IMR-90 (cell line): ENCODE results near the gene IL22RA1. TPM values are rescaled to one million over a fixed set of nuclear protein-coding genes. Genes with fewer than 3 reads are reported as not detected.

Experiments
- ATAC-seq: fragments of 200-7000 bp; cut with Tn5 transposase; 2 replicates; pipeline ENCODE4 v1.9.1; 2020; ENCODE audit warnings: low read depth, mild to moderate bottlenecking, moderate library complexity
- BruUV-seq: library from RNA; stranded (reverse); fragments of 400-500 nt; replicated peaks from 2 replicates; lab custom pipeline; 2021; lab: Mats Ljungman, UMichigan
- CTCF ChIA-PET: fragments of 300-600 bp; formaldehyde crosslinking; extraction: SDS; loops from one replicate; lab custom pipeline; 2021; ENCODE audit warnings: antibody characterized with exemption; lab: Yijun Ruan, JAX
- POLR2A ChIA-PET: fragments of 300-600 bp; sonication (Branson Sonifier 250); formaldehyde crosslinking; loops from one replicate; lab custom pipeline; 2022; ENCODE audit warnings: antibody characterized with exemption; ENCODE audit not compliant: unreplicated experiment; lab: Charles Lee
- DNase-seq: peaks from one replicate; pipeline ENCODE4 v3.0.0; 2013
- H2AFZ ChIP-seq: replicated peaks from 2 replicates; pipeline ENCODE3; 2013; ENCODE audit warnings: low read length, mild to moderate bottlenecking; ENCODE audit not compliant: poor library complexity
- H2AK5ac ChIP-seq: 2 replicates; pipeline ENCODE4 v1.6.1; 2013; ENCODE audit warnings: low read depth, low read length, inconsistent platforms
- H2AK9ac ChIP-seq: replicated peaks from 2 replicates; pipeline ENCODE3; 2013; ENCODE audit warnings: mild to moderate bottlenecking, low read depth, low read length, moderate library complexity; ENCODE audit not compliant: poor library complexity
- H2BK120ac ChIP-seq: 2 replicates; pipeline ENCODE4 v1.6.1; 2013; ENCODE audit warnings: low read depth, low read length, inconsistent platforms
- H2BK15ac ChIP-seq: 3 replicates; pipeline ENCODE4 v1.6.1; 2013; ENCODE audit warnings: low read depth, low read length, inconsistent platforms
- H2BK20ac ChIP-seq: 2 replicates; pipeline ENCODE4 v1.6.1; 2013; ENCODE audit warnings: low read depth, mild to moderate bottlenecking, inconsistent platforms, low read length, moderate library complexity
- H2BK5ac ChIP-seq: 2 replicates; pipeline ENCODE4 v1.6.1; 2013; ENCODE audit warnings: mild to moderate bottlenecking, low read depth, low read length, inconsistent platforms; ENCODE audit not compliant: poor library complexity, severe bottlenecking
- H3K14ac ChIP-seq: replicated peaks from 2 replicates; pipeline ENCODE4 v1.6.1; 2013; ENCODE audit warnings: low read depth, low read length, inconsistent platforms
- H3K18ac ChIP-seq: 2 replicates; pipeline ENCODE4 v1.6.1; 2013; ENCODE audit warnings: low read depth, low read length, control low read depth
- H3K23ac ChIP-seq: 2 replicates; pipeline ENCODE4 v1.6.1; 2013; ENCODE audit warnings: low read depth, low read length, inconsistent platforms
- H3K27ac ChIP-seq: 2 replicates; pipeline ENCODE4 v1.5.1; 2013; ENCODE audit warnings: mild to moderate bottlenecking, control low read depth, low read length; ENCODE audit not compliant: insufficient read depth
- H3K27me3 ChIP-seq: 2 replicates; pipeline ENCODE4 v1.6.1; 2013; ENCODE audit warnings: low read length; ENCODE audit not compliant: control insufficient read depth, insufficient read depth
- H3K36me3 ChIP-seq: 2 replicates; pipeline ENCODE4 v1.6.1; 2013; ENCODE audit warnings: low read length, mixed read lengths; ENCODE audit not compliant: control insufficient read depth, insufficient read depth
- H3K4ac ChIP-seq: 2 replicates; pipeline ENCODE4 v1.6.1; 2013; ENCODE audit warnings: low read depth, low read length, inconsistent platforms
- H3K4me1 ChIP-seq: 2 replicates; pipeline ENCODE4 v1.6.1; 2013; ENCODE audit warnings: low read length, mixed read lengths; ENCODE audit not compliant: control insufficient read depth, insufficient read depth
- H3K4me2 ChIP-seq: 2 replicates; pipeline ENCODE4 v1.6.1; 2013; ENCODE audit warnings: low read depth, mild to moderate bottlenecking, control low read depth, low read length, moderate library complexity
- H3K4me3 ChIP-seq: 2 replicates; pipeline ENCODE4 v1.5.1; 2013; ENCODE audit warnings: low read depth, mild to moderate bottlenecking, control low read depth, low read length, moderate library complexity; ENCODE audit not compliant: insufficient read depth
- H3K56ac ChIP-seq: 2 replicates; pipeline ENCODE4 v1.6.1; 2013; ENCODE audit warnings: low read length, inconsistent platforms; ENCODE audit not compliant: insufficient read depth; ENCODE audit errors: extremely low read depth
- H3K79me1 ChIP-seq, 2 experiments: 2 replicates each; pipeline ENCODE4 v1.6.1; 2013; ENCODE audit warnings: low read length in 2 of 2, inconsistent platforms in 1 of 2, low read depth in 1 of 2
- H3K9ac ChIP-seq: 2 replicates; pipeline ENCODE4 v1.6.1; 2013; ENCODE audit warnings: low read depth, low read length, control low read depth
- H3K9me1 ChIP-seq: 2 replicates; pipeline ENCODE4 v1.6.1; 2013; ENCODE audit warnings: low read length, inconsistent platforms; ENCODE audit not compliant: insufficient read depth
- H3K9me3 ChIP-seq: 2 replicates; pipeline ENCODE4 v1.6.1; 2013; ENCODE audit warnings: low read length; ENCODE audit not compliant: control insufficient read depth, insufficient read depth
- H4K20me1 ChIP-seq: 2 replicates; pipeline ENCODE4 v1.6.1; 2013; ENCODE audit warnings: low read length, inconsistent platforms; ENCODE audit not compliant: insufficient read depth
- H4K5ac ChIP-seq: 2 replicates; pipeline ENCODE4 v1.6.1; 2013; ENCODE audit warnings: mild to moderate bottlenecking, low read depth, low read length, control low read depth
- H4K8ac ChIP-seq, 2 experiments: 2 replicates each; pipeline ENCODE4 v1.6.1; 2013; ENCODE audit warnings: low read depth in 2 of 2, low read length in 2 of 2, control low read depth in 1 of 2, inconsistent platforms in 1 of 2
- H4K91ac ChIP-seq: 2 replicates; pipeline ENCODE4 v1.6.1; 2013; ENCODE audit warnings: low read depth, low read length, inconsistent platforms; ENCODE audit not compliant: insufficient read depth
- BHLHE40 ChIP-seq: fragments of 150-350 bp; IDR thresholded peaks from 2 replicates; pipeline ENCODE4 v1.6.1; 2016; ENCODE audit warnings: mild to moderate bottlenecking, low read depth, low read length
- CEBPB ChIP-seq: IDR thresholded peaks from 2 replicates; pipeline ENCODE4 v1.6.1; 2012; ENCODE audit warnings: low read depth, low read length, improper control_type of control experiment
- CHD1 ChIP-seq: IDR thresholded peaks from 2 replicates; pipeline ENCODE4 v1.6.1; 2012; ENCODE audit warnings: low read depth, low read length, improper control_type of control experiment
- FOS ChIP-seq: fragments of 150-350 bp; IDR thresholded peaks from 2 replicates; pipeline ENCODE4 v1.6.1; 2016; ENCODE audit warnings: low read depth, low read length
- MAFK ChIP-seq: IDR thresholded peaks from 2 replicates; pipeline ENCODE4 v1.6.1; 2012; ENCODE audit warnings: low read depth, low read length, improper control_type of control experiment
- MAZ ChIP-seq: IDR thresholded peaks from 2 replicates; pipeline ENCODE4 v1.6.1; 2012; ENCODE audit warnings: low read depth, mild to moderate bottlenecking, low read length, improper control_type of control experiment, moderate library complexity, borderline replicate concordance
- MXI1 ChIP-seq: IDR thresholded peaks from 2 replicates; pipeline ENCODE4 v1.6.1; 2012; ENCODE audit warnings: low read depth, mild to moderate bottlenecking, low read length, moderate library complexity, borderline replicate concordance
- NFE2L2 ChIP-seq: fragments of 150-350 bp; IDR thresholded peaks from 2 replicates; pipeline ENCODE4 v1.6.1; 2016; ENCODE audit warnings: low read depth, mild to moderate bottlenecking, low read length
- POLR2A ChIP-seq: IDR thresholded peaks from 2 replicates; pipeline ENCODE4 v1.6.1; 2012; ENCODE audit warnings: mild to moderate bottlenecking, low read depth, low read length
- RAD21 ChIP-seq: IDR thresholded peaks from 2 replicates; pipeline ENCODE4 v1.6.1; 2012; ENCODE audit warnings: low read length, improper control_type of control experiment
- RCOR1 ChIP-seq: IDR thresholded peaks from 2 replicates; pipeline ENCODE4 v1.6.1; 2012; ENCODE audit warnings: mild to moderate bottlenecking, low read length, improper control_type of control experiment; ENCODE audit not compliant: insufficient replicate concordance
- RFX5 ChIP-seq: IDR thresholded peaks from 2 replicates; pipeline ENCODE4 v1.8.0; 2012; ENCODE audit warnings: low read depth, mild to moderate bottlenecking, low read length, moderate library complexity
- SMC3 ChIP-seq: fragments of 150-350 bp; IDR thresholded peaks from 2 replicates; pipeline ENCODE4 v1.6.1; 2016; ENCODE audit warnings: low read depth, mild to moderate bottlenecking, antibody characterized with exemption, low read length, moderate library complexity
- WGBS, 2 experiments: methylation state at CpG; one replicate each; pipeline versions ENCODE4 v1.1.5 to v1.1.7; 2013; ENCODE audit warnings: missing lambda C conversion rate in 2 of 2; ENCODE audit not compliant: insufficient read length in 1 of 2; ENCODE audit errors: extremely low coverage in 2 of 2; 5-methylcytosine and 5-hydroxymethylcytosine counted together
- dilution Hi-C: fragments of 300-500 bp; cut with HindIII; formaldehyde crosslinking; loops from one replicate; pipeline ENCODE4 v1.14.3; 2018; ENCODE audit warnings: low sequenced_read_pairs; ENCODE audit not compliant: unreplicated experiment
- in situ Hi-C: fragments of 300-500 bp; cut with MboI; formaldehyde crosslinking; loops from 3 replicates; pipeline ENCODE4 v1.14.3; 2019; ENCODE audit warnings: low sequenced_read_pairs, inconsistent platforms, mixed read lengths
- intact Hi-C: fragments of 100-400 bp; cut with micrococcal nuclease; formaldehyde crosslinking; loops from 2 replicates; pipeline ENCODE4 v1.10.0; 2022
- polyA plus RNA-seq, 3 experiments: library from polyadenylated mRNA; depleted of rRNA; stranded (reverse); fragments of >200 nt; gene quantifications; 2 replicates each; pipeline ENCODE4 v1.2.3, GENCODE V29; 2012; ENCODE audit warnings: low replicate concordance in 1 of 3
- total RNA-seq: library from RNA; depleted of rRNA; stranded (reverse); fragments of >200 nt; gene quantifications from 2 replicates; pipeline ENCODE4 v1.2.3, GENCODE V29; 2012
- TF ChIP-seq, protein P1 (sequence below): conservative IDR thresholded peaks from 2 replicates; pipeline ENCODE4 v1.5.1; 2012; ENCODE audit warnings: mild to moderate bottlenecking, low read depth, low read length, improper control_type of control experiment
- TF ChIP-seq, protein P2 (sequence below): fragments of 150-350 bp; IDR thresholded peaks from 2 replicates; pipeline ENCODE4 v1.6.1; 2017; ENCODE audit warnings: mild to moderate bottlenecking, antibody characterized with exemption, low read length, low read depth
- TF ChIP-seq, protein P3 (sequence below): fragments of 150-350 bp; IDR thresholded peaks from 2 replicates; pipeline ENCODE4 v1.6.1; 2016; ENCODE audit warnings: low read depth, mild to moderate bottlenecking, low read length, moderate library complexity, borderline replicate concordance

IL22RA1 gene
- total and polyA plus RNA-seq, 2 of the 4 experiments (the other 2 are of a cell fraction), result not detected

DNA sequence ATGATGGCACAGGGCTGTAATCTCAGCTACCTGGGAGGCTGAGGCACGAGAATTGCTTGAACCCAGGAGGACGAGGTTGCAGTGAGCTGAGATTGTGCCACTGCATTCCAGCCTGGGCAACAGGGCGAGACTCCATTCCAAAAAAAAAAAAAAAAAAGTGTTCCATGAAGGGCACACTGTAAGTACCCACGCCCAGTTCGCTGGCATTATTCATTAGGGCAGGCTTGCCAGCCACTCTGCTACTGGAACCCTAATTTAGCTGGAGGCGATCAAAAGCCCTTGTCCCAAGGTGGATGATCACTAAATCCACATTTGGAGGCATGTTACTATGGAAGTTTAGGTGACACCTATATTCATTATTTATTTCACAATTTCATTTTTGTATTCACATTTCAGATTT lies 39.1 kb upstream of the IL22RA1 start:
- ATAC-seq (no peak), DNase-seq (no peak)
- Histone ChIP-seq H3K4me2 (no peak overlapping the region), H3K27me3 (peaks cover 47% of the 10 kb centered on the region), H3K4ac (no peak overlapping the region), H3K27ac (no peak overlapping the region), H4K91ac (no peak overlapping the region), H2BK15ac (no peak overlapping the region), H4K20me1 (no peaks in the 10 kb centered on the region), H3K56ac (no peak overlapping the region), H2BK120ac (no peak overlapping the region), H2BK20ac (no peak overlapping the region), H2AK9ac (no peak overlapping the region), H4K8ac (no peak overlapping the region), H3K18ac (no peak overlapping the region), H3K9me1 (no peaks in the 10 kb centered on the region; the same call in 1 of the 2 replicates), H3K4me1 (no peaks in the 10 kb centered on the region), H3K23ac (no peak overlapping the region), H2AFZ (no peak overlapping the region), H4K5ac (no peak overlapping the region), H2AK5ac (no peak overlapping the region), H3K9ac (no peak overlapping the region), H3K14ac (no peak overlapping the region), H3K9me3 (no peaks in the 10 kb centered on the region; the same call in 1 of the 2 replicates), H2BK5ac (no peak overlapping the region), H3K36me3 (no peaks in the 10 kb centered on the region), H3K79me1 (no peaks in the 10 kb centered on the region), H3K4me3 (no peak overlapping the region)
- BruUV-seq, result no TSS peak
- POLR2A ChIA-PET, result no interaction called here
- CTCF ChIA-PET, result no interaction called here
- 69% methylated on average over 2 of the region's 6 CpGs; no CpG with 5 or more reads in 1 of the 2 experiments for WGBS, 2 experiments
- intact Hi-C loops, result no loop called here
- in situ Hi-C loops, result no loop called here
- dilution Hi-C loops, result no loop called here
- TF ChIP-seq, protein P1, sequence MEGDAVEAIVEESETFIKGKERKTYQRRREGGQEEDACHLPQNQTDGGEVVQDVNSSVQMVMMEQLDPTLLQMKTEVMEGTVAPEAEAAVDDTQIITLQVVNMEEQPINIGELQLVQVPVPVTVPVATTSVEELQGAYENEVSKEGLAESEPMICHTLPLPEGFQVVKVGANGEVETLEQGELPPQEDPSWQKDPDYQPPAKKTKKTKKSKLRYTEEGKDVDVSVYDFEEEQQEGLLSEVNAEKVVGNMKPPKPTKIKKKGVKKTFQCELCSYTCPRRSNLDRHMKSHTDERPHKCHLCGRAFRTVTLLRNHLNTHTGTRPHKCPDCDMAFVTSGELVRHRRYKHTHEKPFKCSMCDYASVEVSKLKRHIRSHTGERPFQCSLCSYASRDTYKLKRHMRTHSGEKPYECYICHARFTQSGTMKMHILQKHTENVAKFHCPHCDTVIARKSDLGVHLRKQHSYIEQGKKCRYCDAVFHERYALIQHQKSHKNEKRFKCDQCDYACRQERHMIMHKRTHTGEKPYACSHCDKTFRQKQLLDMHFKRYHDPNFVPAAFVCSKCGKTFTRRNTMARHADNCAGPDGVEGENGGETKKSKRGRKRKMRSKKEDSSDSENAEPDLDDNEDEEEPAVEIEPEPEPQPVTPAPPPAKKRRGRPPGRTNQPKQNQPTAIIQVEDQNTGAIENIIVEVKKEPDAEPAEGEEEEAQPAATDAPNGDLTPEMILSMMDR, result no peak
- TF ChIP-seq SMC3, result no peak
- TF ChIP-seq, protein P2, sequence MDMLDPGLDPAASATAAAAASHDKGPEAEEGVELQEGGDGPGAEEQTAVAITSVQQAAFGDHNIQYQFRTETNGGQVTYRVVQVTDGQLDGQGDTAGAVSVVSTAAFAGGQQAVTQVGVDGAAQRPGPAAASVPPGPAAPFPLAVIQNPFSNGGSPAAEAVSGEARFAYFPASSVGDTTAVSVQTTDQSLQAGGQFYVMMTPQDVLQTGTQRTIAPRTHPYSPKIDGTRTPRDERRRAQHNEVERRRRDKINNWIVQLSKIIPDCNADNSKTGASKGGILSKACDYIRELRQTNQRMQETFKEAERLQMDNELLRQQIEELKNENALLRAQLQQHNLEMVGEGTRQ, result no peak
- no peak for TF ChIP-seq CEBPB
- no peak for TF ChIP-seq MXI1
- no peak for TF ChIP-seq MAZ
- no peak for TF ChIP-seq FOS
- TF ChIP-seq POLR2A, result no peak
- no peak for TF ChIP-seq CHD1
- no peak for TF ChIP-seq RFX5
- TF ChIP-seq, protein P3, sequence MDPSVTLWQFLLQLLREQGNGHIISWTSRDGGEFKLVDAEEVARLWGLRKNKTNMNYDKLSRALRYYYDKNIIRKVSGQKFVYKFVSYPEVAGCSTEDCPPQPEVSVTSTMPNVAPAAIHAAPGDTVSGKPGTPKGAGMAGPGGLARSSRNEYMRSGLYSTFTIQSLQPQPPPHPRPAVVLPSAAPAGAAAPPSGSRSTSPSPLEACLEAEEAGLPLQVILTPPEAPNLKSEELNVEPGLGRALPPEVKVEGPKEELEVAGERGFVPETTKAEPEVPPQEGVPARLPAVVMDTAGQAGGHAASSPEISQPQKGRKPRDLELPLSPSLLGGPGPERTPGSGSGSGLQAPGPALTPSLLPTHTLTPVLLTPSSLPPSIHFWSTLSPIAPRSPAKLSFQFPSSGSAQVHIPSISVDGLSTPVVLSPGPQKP, result no peak
- no peak for TF ChIP-seq RAD21
- TF ChIP-seq RCOR1, result no peak
- TF ChIP-seq BHLHE40, result no peak
- no peak for TF ChIP-seq NFE2L2
- TF ChIP-seq MAFK, result no peak
